CD8-positive, alpha-beta memory T cell (primary cell): ENCODE data around the gene TEX11. TPM values are rescaled to one million over a fixed set of nuclear protein-coding genes. Genes with fewer than 3 reads are reported as not detected.

ENCODE experiments used
- CTCF ChIA-PET: fragments of 350-600 bp; sonication (Branson Sonifier 250); formaldehyde crosslinking; loops from one replicate; lab custom pipeline; 2021; ENCODE audit warnings: antibody characterized with exemption; lab: Charles Lee
- POLR2A ChIA-PET: fragments of 350-600 bp; sonication (Branson Sonifier 250); formaldehyde crosslinking; loops from one replicate; lab custom pipeline; 2021; ENCODE audit warnings: antibody characterized with exemption; lab: Charles Lee
- DNase-seq, 5 donors: peaks; one replicate each; pipeline versions ENCODE4 v3.0.0 to v3.0.0-alpha.2; 2020 to 2022; ENCODE audit warnings: mixed read lengths in 1 of 5
- H3K27ac ChIP-seq: one replicate; pipeline ENCODE4 v1.7.0; 2013; ENCODE audit warnings: low read depth, mild to moderate bottlenecking, low read length, moderate library complexity
- H3K27me3 ChIP-seq: 2 replicates; pipeline ENCODE4 v1.7.0; 2013; ENCODE audit warnings: low read length, mild to moderate bottlenecking; ENCODE audit not compliant: insufficient read depth, poor library complexity, severe bottlenecking
- H3K36me3 ChIP-seq: 2 replicates; pipeline ENCODE4 v1.7.0; 2013; ENCODE audit warnings: mild to moderate bottlenecking, low read length, moderate library complexity; ENCODE audit not compliant: insufficient read depth
- H3K4me1 ChIP-seq: 2 replicates; pipeline ENCODE4 v1.7.0; 2013; ENCODE audit warnings: mild to moderate bottlenecking, low read length, moderate library complexity; ENCODE audit not compliant: insufficient read depth
- H3K4me3 ChIP-seq: 2 replicates; pipeline ENCODE4 v1.7.0; 2013; ENCODE audit warnings: mild to moderate bottlenecking, low read length
- H3K9me3 ChIP-seq: 2 replicates; pipeline ENCODE4 v1.7.0; 2013; ENCODE audit warnings: mild to moderate bottlenecking, low read length
- H3K27ac Mint-ChIP-seq, 8 donors: one replicate each; pipeline ENCODE4 v1.8.0; 2020 to 2021; ENCODE audit warnings: mixed read lengths in 8 of 8, mild to moderate bottlenecking in 6 of 8, inconsistent platforms in 3 of 8, moderate library complexity in 3 of 8
- H3K27me3 Mint-ChIP-seq, 2 donors: one replicate each; pipeline ENCODE4 v1.8.0; 2020 to 2021; ENCODE audit warnings: mixed read lengths in 2 of 2, mild to moderate bottlenecking in 1 of 2, moderate library complexity in 1 of 2
- H3K36me3 Mint-ChIP-seq, 3 donors: one replicate each; pipeline ENCODE4 v1.8.0; 2020 to 2021; ENCODE audit warnings: mixed read lengths in 3 of 3, inconsistent platforms in 1 of 3, mild to moderate bottlenecking in 1 of 3
- H3K4me1 Mint-ChIP-seq, 3 donors: one replicate each; pipeline ENCODE4 v1.8.0; 2020 to 2021; ENCODE audit warnings: mixed read lengths in 3 of 3, inconsistent platforms in 1 of 3, mild to moderate bottlenecking in 1 of 3
- H3K4me3 Mint-ChIP-seq, 7 donors: one replicate each; pipeline ENCODE4 v1.8.0; 2020 to 2021; ENCODE audit warnings: mixed read lengths in 7 of 7, mild to moderate bottlenecking in 6 of 7, moderate library complexity in 4 of 7, inconsistent platforms in 2 of 7
- H3K9me3 Mint-ChIP-seq, 5 donors: one replicate each; pipeline ENCODE4 v1.8.0; 2020 to 2022; ENCODE audit warnings: mixed read lengths in 5 of 5, mild to moderate bottlenecking in 3 of 5, moderate library complexity in 2 of 5, inconsistent platforms in 1 of 5
- polyA plus RNA-seq: library from polyadenylated mRNA; unstranded; fragments of 300-500 nt; fragmentation: Illumina TruSeq; gene quantifications from one replicate; pipeline ENCODE4 v1.2.3, GENCODE V29; 2021
- total RNA-seq, 2 experiments: library from RNA; stranded (reverse); gene quantifications; one replicate each; pipeline ENCODE4 v1.2.3, GENCODE V29; 2021

Gene TEX11
- total and polyA plus RNA-seq, 3 experiments from 2014 or later, result not detected

GRCh38 chrX:70504772-70505450 lies 403.6 kb downstream of the TEX11 start:
- Histone ChIP-seq H3K27me3 (no peaks in the 10 kb centered on the region), H3K9me3 (no peaks in the 10 kb centered on the region), H3K36me3 (no peaks in the 10 kb centered on the region), H3K27ac (no peak overlapping the region), H3K4me1 (no peaks in the 10 kb centered on the region), H3K4me3 (no peak overlapping the region)
- Mint-ChIP-seq H3K4me3 (no peak overlapping the region), H3K9me3 (no peaks in the 10 kb centered on the region), H3K27ac (peak overlapping the region in 6 of 8 donors; percentile 58 to 91 (median 72)), H3K27me3 (peaks cover 0 to 3% of the 10 kb centered on the region in 2 donors), H3K36me3 (peaks cover 0 to 30% (median 0%) of the 10 kb centered on the region in 3 donors), H3K4me1 (peaks cover 11 to 15% (median 15%) of the 10 kb centered on the region in 3 donors)
- POLR2A ChIA-PET, result no interaction called here
- DNase-seq, result no peak
- CTCF ChIA-PET, result no interaction called here

- peaks cover 11 to 15% (median 15%) of the 10 kb centered on the region in 3 donors for H3K4me1 Mint-ChIP-seq
- H3K36me3 Mint-ChIP-seq, result peaks cover 0 to 67% (median 0%) of the 10 kb centered on the region in 3 donors
- no peaks in the 10 kb centered on the region for H3K9me3 Mint-ChIP-seq
- H3K27ac Mint-ChIP-seq, result peak overlapping the region in 1 of 8 donors; percentile 68
- no peaks in the 10 kb centered on the region for H3K9me3 ChIP-seq
- ChIA-PET POLR2A (no interaction called here), CTCF (no interaction called here)
- peaks cover 0 to 6% of the 10 kb centered on the region in 2 donors for H3K27me3 Mint-ChIP-seq
- no peaks in the 10 kb centered on the region for H3K4me1 ChIP-seq
- no peak for DNase-seq
- H3K4me3 ChIP-seq, result no peak overlapping the region
- H3K36me3 ChIP-seq, result no peaks in the 10 kb centered on the region
- no peaks in the 10 kb centered on the region for H3K27me3 ChIP-seq
- H3K27ac ChIP-seq, result no peak overlapping the region
- H3K4me3 Mint-ChIP-seq, result no peak overlapping the region
Observed at GRCh38 chrX:70500826-70501225, 407.7 kb downstream of the TEX11 start.

- no peaks in the 10 kb centered on the region for H3K36me3 ChIP-seq
- ChIA-PET POLR2A (no interaction called here), CTCF (no interaction called here)
- no peaks in the 10 kb centered on the region for H3K4me1 ChIP-seq
- H3K27me3 Mint-ChIP-seq, result peaks cover 0 to 6% of the 10 kb centered on the region in 2 donors
- H3K4me1 Mint-ChIP-seq, result peaks cover 0 to 1% (median 0%) of the 10 kb centered on the region in 3 donors
- no peak overlapping the region for H3K4me3 Mint-ChIP-seq
- no peaks in the 10 kb centered on the region for H3K9me3 Mint-ChIP-seq
- DNase-seq, result no peak
- no peaks in the 10 kb centered on the region for H3K9me3 ChIP-seq
- peaks cover 0 to 86% (median 0%) of the 10 kb centered on the region in 3 donors for H3K36me3 Mint-ChIP-seq
- peak overlapping the region in 2 of 8 donors; percentile 5 to 56 for H3K27ac Mint-ChIP-seq
- H3K27ac ChIP-seq, result no peak overlapping the region
- H3K27me3 ChIP-seq, result no peaks in the 10 kb centered on the region
- no peak overlapping the region for H3K4me3 ChIP-seq
Observed at GRCh38 chrX:70498129-70498528, 410.4 kb downstream of the TEX11 start.

GRCh38 chrX:70497026-70497425 lies 411.5 kb downstream of the TEX11 start:
- H3K4me3 Mint-ChIP-seq, result no peak overlapping the region
- ChIA-PET POLR2A (no interaction called here), CTCF (no interaction called here)
- Histone ChIP-seq H3K4me3 (no peak overlapping the region), H3K27me3 (no peaks in the 10 kb centered on the region), H3K27ac (no peak overlapping the region), H3K4me1 (no peaks in the 10 kb centered on the region), H3K36me3 (no peaks in the 10 kb centered on the region), H3K9me3 (no peaks in the 10 kb centered on the region)
- H3K27me3 Mint-ChIP-seq, result peaks cover 0 to 6% of the 10 kb centered on the region in 2 donors
- H3K9me3 Mint-ChIP-seq, result no peaks in the 10 kb centered on the region
- no peaks in the 10 kb centered on the region for H3K4me1 Mint-ChIP-seq
- peaks cover 0 to 88% (median 0%) of the 10 kb centered on the region in 3 donors for H3K36me3 Mint-ChIP-seq
- no peak overlapping the region for H3K27ac Mint-ChIP-seq
- DNase-seq, result no peak

- Mint-ChIP-seq H3K4me1 (no peaks in the 10 kb centered on the region), H3K36me3 (peaks cover 0 to 88% (median 0%) of the 10 kb centered on the region in 3 donors), H3K9me3 (no peaks in the 10 kb centered on the region), H3K27ac (no peak overlapping the region), H3K27me3 (peaks cover 0 to 6% of the 10 kb centered on the region in 2 donors), H3K4me3 (no peak overlapping the region)
- Histone ChIP-seq H3K27me3 (no peaks in the 10 kb centered on the region), H3K4me3 (no peak overlapping the region), H3K36me3 (no peaks in the 10 kb centered on the region), H3K27ac (no peak overlapping the region), H3K9me3 (no peaks in the 10 kb centered on the region), H3K4me1 (no peaks in the 10 kb centered on the region)
- POLR2A ChIA-PET, result no interaction called here
- CTCF ChIA-PET, result no interaction called here
- DNase-seq, result no peak
Observed at GRCh38 chrX:70496491-70496890, 412.0 kb downstream of the TEX11 start.

- H3K4me3 ChIP-seq, result no peak overlapping the region
- H3K27ac Mint-ChIP-seq, result no peak overlapping the region
- no peak overlapping the region for H3K27ac ChIP-seq
- POLR2A ChIA-PET, result no interaction called here
- no peaks in the 10 kb centered on the region for H3K9me3 ChIP-seq
- CTCF ChIA-PET, result no interaction called here
- peaks cover 0 to 87% (median 0%) of the 10 kb centered on the region in 3 donors for H3K36me3 Mint-ChIP-seq
- peaks cover 0 to 11% of the 10 kb centered on the region in 2 donors for H3K27me3 Mint-ChIP-seq
- H3K27me3 ChIP-seq, result no peaks in the 10 kb centered on the region
- no peaks in the 10 kb centered on the region for H3K4me1 ChIP-seq
- H3K36me3 ChIP-seq, result no peaks in the 10 kb centered on the region
- no peak overlapping the region for H3K4me3 Mint-ChIP-seq
- no peaks in the 10 kb centered on the region for H3K9me3 Mint-ChIP-seq
- no peak for DNase-seq
- no peaks in the 10 kb centered on the region for H3K4me1 Mint-ChIP-seq
Observed at GRCh38 chrX:70494441-70494840, 414.1 kb downstream of the TEX11 start.

- ChIA-PET CTCF (no interaction called here), POLR2A (no interaction called here)
- no peak overlapping the region for H3K4me3 Mint-ChIP-seq
Observed at GRCh38 chrX:70488856-70489255, 419.7 kb downstream of the TEX11 start.

GRCh38 chrX:70485466-70485865 lies 423.0 kb downstream of the TEX11 start:
- CTCF ChIA-PET, result no interaction called here
- Histone ChIP-seq H3K4me1 (no peaks in the 10 kb centered on the region), H3K9me3 (no peaks in the 10 kb centered on the region), H3K27me3 (no peaks in the 10 kb centered on the region), H3K4me3 (no peak overlapping the region), H3K36me3 (no peaks in the 10 kb centered on the region), H3K27ac (no peak overlapping the region)
- H3K36me3 Mint-ChIP-seq, result peaks cover 0 to 74% (median 0%) of the 10 kb centered on the region in 3 donors
- DNase-seq, result no peak
- no peaks in the 10 kb centered on the region for H3K9me3 Mint-ChIP-seq
- H3K27ac Mint-ChIP-seq, result no peak overlapping the region
- POLR2A ChIA-PET, result no interaction called here
- H3K4me1 Mint-ChIP-seq, result no peaks in the 10 kb centered on the region
- H3K4me3 Mint-ChIP-seq, result no peak overlapping the region
- H3K27me3 Mint-ChIP-seq, result peaks cover 0 to 4% of the 10 kb centered on the region in 2 donors

More at GRCh38 chrX:70488856-70489255, 419.7 kb downstream of the TEX11 start:
- H3K9me3 Mint-ChIP-seq, result no peaks in the 10 kb centered on the region
- no peaks in the 10 kb centered on the region for H3K27me3 ChIP-seq
- no peak overlapping the region for H3K27ac Mint-ChIP-seq
- no peaks in the 10 kb centered on the region for H3K36me3 ChIP-seq
- no peaks in the 10 kb centered on the region for H3K9me3 ChIP-seq
- H3K4me1 Mint-ChIP-seq, result no peaks in the 10 kb centered on the region
- peaks cover 0 to 83% (median 0%) of the 10 kb centered on the region in 3 donors for H3K36me3 Mint-ChIP-seq
- no peak overlapping the region for H3K4me3 ChIP-seq
- H3K4me1 ChIP-seq, result no peaks in the 10 kb centered on the region
- H3K27ac ChIP-seq, result no peak overlapping the region
- DNase-seq, result no peak
- peaks cover 0 to 5% of the 10 kb centered on the region in 2 donors for H3K27me3 Mint-ChIP-seq
